CD8-positive, alpha-beta memory T cell (primary cell): ENCODE results near the gene MCF2L2. TPM values are rescaled to one million over a fixed set of nuclear protein-coding genes. Genes with fewer than 3 reads are reported as not detected.

Source experiments
- CTCF ChIA-PET: fragments of 350-600 bp; sonication (Branson Sonifier 250); formaldehyde crosslinking; loops from one replicate; lab custom pipeline; 2021; ENCODE audit warnings: antibody characterized with exemption; lab: Charles Lee
- POLR2A ChIA-PET: fragments of 350-600 bp; sonication (Branson Sonifier 250); formaldehyde crosslinking; loops from one replicate; lab custom pipeline; 2021; ENCODE audit warnings: antibody characterized with exemption; lab: Charles Lee
- DNase-seq, 5 donors: peaks; one replicate each; pipeline versions ENCODE4 v3.0.0 to v3.0.0-alpha.2; 2020 to 2022; ENCODE audit warnings: mixed read lengths in 1 of 5
- H3K27ac ChIP-seq: one replicate; pipeline ENCODE4 v1.7.0; 2013; ENCODE audit warnings: low read depth, mild to moderate bottlenecking, low read length, moderate library complexity
- H3K27me3 ChIP-seq: 2 replicates; pipeline ENCODE4 v1.7.0; 2013; ENCODE audit warnings: low read length, mild to moderate bottlenecking; ENCODE audit not compliant: insufficient read depth, poor library complexity, severe bottlenecking
- H3K36me3 ChIP-seq: 2 replicates; pipeline ENCODE4 v1.7.0; 2013; ENCODE audit warnings: mild to moderate bottlenecking, low read length, moderate library complexity; ENCODE audit not compliant: insufficient read depth
- H3K4me1 ChIP-seq: 2 replicates; pipeline ENCODE4 v1.7.0; 2013; ENCODE audit warnings: mild to moderate bottlenecking, low read length, moderate library complexity; ENCODE audit not compliant: insufficient read depth
- H3K4me3 ChIP-seq: 2 replicates; pipeline ENCODE4 v1.7.0; 2013; ENCODE audit warnings: mild to moderate bottlenecking, low read length
- H3K9me3 ChIP-seq: 2 replicates; pipeline ENCODE4 v1.7.0; 2013; ENCODE audit warnings: mild to moderate bottlenecking, low read length
- H3K27ac Mint-ChIP-seq, 8 donors: one replicate each; pipeline ENCODE4 v1.8.0; 2020 to 2021; ENCODE audit warnings: mixed read lengths in 8 of 8, mild to moderate bottlenecking in 6 of 8, inconsistent platforms in 3 of 8, moderate library complexity in 3 of 8
- H3K27me3 Mint-ChIP-seq, 2 donors: one replicate each; pipeline ENCODE4 v1.8.0; 2020 to 2021; ENCODE audit warnings: mixed read lengths in 2 of 2, mild to moderate bottlenecking in 1 of 2, moderate library complexity in 1 of 2
- H3K36me3 Mint-ChIP-seq, 3 donors: one replicate each; pipeline ENCODE4 v1.8.0; 2020 to 2021; ENCODE audit warnings: mixed read lengths in 3 of 3, inconsistent platforms in 1 of 3, mild to moderate bottlenecking in 1 of 3
- H3K4me1 Mint-ChIP-seq, 3 donors: one replicate each; pipeline ENCODE4 v1.8.0; 2020 to 2021; ENCODE audit warnings: mixed read lengths in 3 of 3, inconsistent platforms in 1 of 3, mild to moderate bottlenecking in 1 of 3
- H3K4me3 Mint-ChIP-seq, 7 donors: one replicate each; pipeline ENCODE4 v1.8.0; 2020 to 2021; ENCODE audit warnings: mixed read lengths in 7 of 7, mild to moderate bottlenecking in 6 of 7, moderate library complexity in 4 of 7, inconsistent platforms in 2 of 7
- H3K9me3 Mint-ChIP-seq, 5 donors: one replicate each; pipeline ENCODE4 v1.8.0; 2020 to 2022; ENCODE audit warnings: mixed read lengths in 5 of 5, mild to moderate bottlenecking in 3 of 5, moderate library complexity in 2 of 5, inconsistent platforms in 1 of 5
- polyA plus RNA-seq: library from polyadenylated mRNA; unstranded; fragments of 300-500 nt; fragmentation: Illumina TruSeq; gene quantifications from one replicate; pipeline ENCODE4 v1.2.3, GENCODE V29; 2021
- total RNA-seq, 2 experiments: library from RNA; stranded (reverse); gene quantifications; one replicate each; pipeline ENCODE4 v1.2.3, GENCODE V29; 2021

The MCF2L2 gene
- total and polyA plus RNA-seq, 3 experiments from 2014 or later: 0.78 to 3.5 (median 2.8) TPM

GRCh38 chr3:183301937-183302580 lies 126.4 kb downstream of the MCF2L2 start:
- Mint-ChIP-seq H3K27me3 (no peaks in the 10 kb centered on the region), H3K27ac (peak overlapping the region in 2 of 8 donors; percentile 1 to 31), H3K9me3 (no peaks in the 10 kb centered on the region), H3K4me1 (peaks cover 4 to 7% (median 6%) of the 10 kb centered on the region in 3 donors), H3K36me3 (peaks cover 0 to 13% (median 3%) of the 10 kb centered on the region in 3 donors), H3K4me3 (no peak overlapping the region)
- H3K36me3 ChIP-seq: no peaks in the 10 kb centered on the region
- H3K9me3 ChIP-seq: no peaks in the 10 kb centered on the region
- H3K27ac ChIP-seq: no peak overlapping the region
- no peak for DNase-seq
- H3K27me3 ChIP-seq: no peaks in the 10 kb centered on the region
- no peak overlapping the region for H3K4me3 ChIP-seq
- POLR2A ChIA-PET: no interaction called here
- H3K4me1 ChIP-seq: no peaks in the 10 kb centered on the region
- CTCF ChIA-PET: interaction anchor here (0.8 kb wide), 1 partner anchor 80 kb away, joined by 3 read pairs; no protein-coding TSS in a partner anchor

GRCh38 chr3:183300996-183301562 lies 127.3 kb downstream of the MCF2L2 start:
- H3K4me1 Mint-ChIP-seq: peaks cover 4 to 7% (median 6%) of the 10 kb centered on the region in 3 donors
- Histone ChIP-seq H3K9me3 (no peaks in the 10 kb centered on the region), H3K4me1 (no peaks in the 10 kb centered on the region), H3K36me3 (no peaks in the 10 kb centered on the region), H3K4me3 (no peak overlapping the region), H3K27ac (no peak overlapping the region), H3K27me3 (no peaks in the 10 kb centered on the region)
- no peaks in the 10 kb centered on the region for H3K9me3 Mint-ChIP-seq
- peak overlapping the region in 1 of 8 donors; percentile 57 for H3K27ac Mint-ChIP-seq
- no peaks in the 10 kb centered on the region for H3K27me3 Mint-ChIP-seq
- ChIA-PET POLR2A (interaction anchor here (0.6 kb wide), 1 partner anchor 36 kb away, joined by 6 read pairs; no protein-coding TSS in a partner anchor), CTCF (no interaction called here)
- peaks cover 7 to 20% (median 7%) of the 10 kb centered on the region in 3 donors for H3K36me3 Mint-ChIP-seq
- H3K4me3 Mint-ChIP-seq: no peak overlapping the region
- DNase-seq: no peak

GRCh38 chr3:183299976-183300375 lies 128.4 kb downstream of the MCF2L2 start:
- Mint-ChIP-seq H3K4me3 (no peak overlapping the region), H3K36me3 (peaks cover 9 to 27% (median 15%) of the 10 kb centered on the region in 3 donors), H3K9me3 (no peaks in the 10 kb centered on the region), H3K27ac (no peak overlapping the region), H3K27me3 (no peaks in the 10 kb centered on the region), H3K4me1 (peaks cover 4 to 7% (median 6%) of the 10 kb centered on the region in 3 donors)
- Histone ChIP-seq H3K27me3 (no peaks in the 10 kb centered on the region), H3K9me3 (no peaks in the 10 kb centered on the region), H3K27ac (no peak overlapping the region), H3K36me3 (no peaks in the 10 kb centered on the region), H3K4me3 (no peak overlapping the region), H3K4me1 (no peaks in the 10 kb centered on the region)
- CTCF ChIA-PET: interaction anchor here (1.7 kb wide), 1 partner anchor 15 kb away, joined by 6 read pairs; no protein-coding TSS in a partner anchor
- POLR2A ChIA-PET: no interaction called here
- DNase-seq: no peak

- ChIA-PET POLR2A (no interaction called here), CTCF (interaction anchor here (1.7 kb wide), 1 partner anchor 14 kb away, joined by 6 read pairs; no protein-coding TSS in a partner anchor)
- no peak overlapping the region for H3K27ac ChIP-seq
- Mint-ChIP-seq H3K4me3 (no peak overlapping the region), H3K9me3 (no peaks in the 10 kb centered on the region), H3K27me3 (no peaks in the 10 kb centered on the region), H3K27ac (peak overlapping the region in 1 of 8 donors; percentile 93), H3K36me3 (peaks cover 10 to 31% (median 15%) of the 10 kb centered on the region in 3 donors), H3K4me1 (peaks cover 4 to 7% (median 6%) of the 10 kb centered on the region in 3 donors)
- DNase-seq: no peak
- H3K36me3 ChIP-seq: no peaks in the 10 kb centered on the region
- H3K4me3 ChIP-seq: no peak overlapping the region
- H3K27me3 ChIP-seq: no peaks in the 10 kb centered on the region
- no peaks in the 10 kb centered on the region for H3K4me1 ChIP-seq
- no peaks in the 10 kb centered on the region for H3K9me3 ChIP-seq
Observed at GRCh38 chr3:183298701-183299153, 129.7 kb downstream of the MCF2L2 start.

- Mint-ChIP-seq H3K36me3 (peaks cover 10 to 29% (median 15%) of the 10 kb centered on the region in 3 donors), H3K4me1 (peaks cover under 1 to 3% (median 2%) of the 10 kb centered on the region in 3 donors), H3K4me3 (no peak overlapping the region), H3K27me3 (no peaks in the 10 kb centered on the region), H3K27ac (peak overlapping the region in 3 of 8 donors; percentile 0 to 14 (median 1)), H3K9me3 (no peaks in the 10 kb centered on the region)
- H3K27ac ChIP-seq: no peak overlapping the region
- no peaks in the 10 kb centered on the region for H3K27me3 ChIP-seq
- H3K9me3 ChIP-seq: no peaks in the 10 kb centered on the region
- H3K4me1 ChIP-seq: no peaks in the 10 kb centered on the region
- H3K36me3 ChIP-seq: no peaks in the 10 kb centered on the region
- ChIA-PET CTCF (interaction anchor here (1.6 kb wide), 1 partner anchor 11 kb away, joined by 4 read pairs; no protein-coding TSS in a partner anchor), POLR2A (no interaction called here)
- DNase-seq: no peak
- no peak overlapping the region for H3K4me3 ChIP-seq
Observed at GRCh38 chr3:183296944-183297343, 131.5 kb downstream of the MCF2L2 start.

GRCh38 chr3:183295211-183295610 lies 133.2 kb downstream of the MCF2L2 start:
- CTCF ChIA-PET: no interaction called here
- H3K27ac Mint-ChIP-seq: no peak overlapping the region

GRCh38 chr3:183293966-183294365 lies 134.5 kb downstream of the MCF2L2 start:
- Histone ChIP-seq H3K36me3 (no peaks in the 10 kb centered on the region), H3K4me1 (no peaks in the 10 kb centered on the region), H3K27ac (no peak overlapping the region), H3K27me3 (no peaks in the 10 kb centered on the region), H3K9me3 (no peaks in the 10 kb centered on the region), H3K4me3 (no peak overlapping the region)
- DNase-seq: no peak
- H3K27me3 Mint-ChIP-seq: no peaks in the 10 kb centered on the region
- POLR2A ChIA-PET: no interaction called here
- CTCF ChIA-PET: no interaction called here
- H3K4me1 Mint-ChIP-seq: no peaks in the 10 kb centered on the region
- no peaks in the 10 kb centered on the region for H3K9me3 Mint-ChIP-seq
- H3K4me3 Mint-ChIP-seq: no peak overlapping the region
- H3K36me3 Mint-ChIP-seq: peaks cover 12 to 24% (median 15%) of the 10 kb centered on the region in 3 donors
- H3K27ac Mint-ChIP-seq: no peak overlapping the region

More at GRCh38 chr3:183295211-183295610, 133.2 kb downstream of the MCF2L2 start:
- POLR2A ChIA-PET: no interaction called here
- H3K27ac ChIP-seq: no peak overlapping the region
- no peak overlapping the region for H3K4me3 ChIP-seq
- H3K27me3 Mint-ChIP-seq: no peaks in the 10 kb centered on the region
- H3K36me3 Mint-ChIP-seq: peaks cover 12 to 28% (median 15%) of the 10 kb centered on the region in 3 donors
- no peaks in the 10 kb centered on the region for H3K36me3 ChIP-seq
- DNase-seq: no peak
- no peaks in the 10 kb centered on the region for H3K4me1 Mint-ChIP-seq
- no peaks in the 10 kb centered on the region for H3K4me1 ChIP-seq
- H3K9me3 Mint-ChIP-seq: no peaks in the 10 kb centered on the region
- no peaks in the 10 kb centered on the region for H3K9me3 ChIP-seq
- no peaks in the 10 kb centered on the region for H3K27me3 ChIP-seq
- H3K4me3 Mint-ChIP-seq: no peak overlapping the region
